ENCODE data around the gene CDK5R2.

Gene CDK5R2

GRCh38 chr2:218988650-218989049, 29.2 kb downstream of the CDK5R2 start:
- peaks cover 98% of the 10 kb centered on the region for H3K27me3 Mint-ChIP-seq (ENCODE audit: low read depth, poor library complexity)
- H3K4me1 Mint-ChIP-seq: peaks cover 5% of the 10 kb centered on the region
- no peak overlapping the region for H3K4me3 Mint-ChIP-seq
- no peak overlapping the region for H3K27ac Mint-ChIP-seq
- TF ChIP-seq CTCF (IDR thresholded peaks at IDR 0.05): no peak
- DNase-seq: no peak
- H3K36me3 Mint-ChIP-seq (ENCODE audit: low read depth): no peaks in the 10 kb centered on the region
- peaks cover 4% of the 10 kb centered on the region for H3K9me3 Mint-ChIP-seq

GRCh38 chr2:218990052-218990451, 30.6 kb downstream of the CDK5R2 start:
- Mint-ChIP-seq H3K27ac (no peak overlapping the region), H3K4me1 (no peaks in the 10 kb centered on the region), H3K36me3 (ENCODE audit: low read depth) (no peaks in the 10 kb centered on the region), H3K4me3 (no peak overlapping the region), H3K27me3 (ENCODE audit: low read depth, poor library complexity) (peaks cover 99% of the 10 kb centered on the region), H3K9me3 (peaks cover 4% of the 10 kb centered on the region)
- TF ChIP-seq CTCF (IDR thresholded peaks at IDR 0.05): no peak
- no peak for DNase-seq

GRCh38 chr2:218990612-218991011, 31.1 kb downstream of the CDK5R2 start:
- H3K4me3 Mint-ChIP-seq: no peak overlapping the region

GRCh38 chr2:218991674-218992168, 32.3 kb downstream of the CDK5R2 start:
- TF ChIP-seq CTCF (IDR thresholded peaks at IDR 0.05): no peak
- H3K4me3 Mint-ChIP-seq: no peak overlapping the region
- H3K9me3 Mint-ChIP-seq: peaks cover 4% of the 10 kb centered on the region
- H3K27ac Mint-ChIP-seq: no peak overlapping the region
- peaks cover 99% of the 10 kb centered on the region for H3K27me3 Mint-ChIP-seq (ENCODE audit: low read depth, poor library complexity)
- no peaks in the 10 kb centered on the region for H3K4me1 Mint-ChIP-seq
- peak; percentile 45 for DNase-seq
- no peaks in the 10 kb centered on the region for H3K36me3 Mint-ChIP-seq (ENCODE audit: low read depth)

More at GRCh38 chr2:218990612-218991011, 31.1 kb downstream of the CDK5R2 start:
- no peaks in the 10 kb centered on the region for H3K4me1 Mint-ChIP-seq
- peaks cover 99% of the 10 kb centered on the region for H3K27me3 Mint-ChIP-seq (ENCODE audit: low read depth, poor library complexity)
- no peak for DNase-seq
- H3K9me3 Mint-ChIP-seq: peaks cover 4% of the 10 kb centered on the region
- no peak for TF ChIP-seq CTCF (IDR thresholded peaks at IDR 0.05)
- H3K36me3 Mint-ChIP-seq (ENCODE audit: low read depth): no peaks in the 10 kb centered on the region
- no peak overlapping the region for H3K27ac Mint-ChIP-seq

GRCh38 chr2:218992196-218992595, 32.7 kb downstream of the CDK5R2 start:
- Mint-ChIP-seq H3K4me3 (no peak overlapping the region), H3K36me3 (ENCODE audit: low read depth) (no peaks in the 10 kb centered on the region), H3K27me3 (ENCODE audit: low read depth, poor library complexity) (peaks cover 98% of the 10 kb centered on the region), H3K9me3 (peaks cover 4% of the 10 kb centered on the region), H3K4me1 (no peaks in the 10 kb centered on the region), H3K27ac (no peak overlapping the region)
- no peak for TF ChIP-seq CTCF (IDR thresholded peaks at IDR 0.05)
- no peak for DNase-seq

- peak; percentile 45 for DNase-seq
- no peak for TF ChIP-seq CTCF (IDR thresholded peaks at IDR 0.05)
- Mint-ChIP-seq H3K4me1 (no peaks in the 10 kb centered on the region), H3K36me3 (ENCODE audit: low read depth) (no peaks in the 10 kb centered on the region), H3K9me3 (peaks cover 4% of the 10 kb centered on the region), H3K27ac (no peak overlapping the region), H3K4me3 (no peak overlapping the region), H3K27me3 (ENCODE audit: low read depth, poor library complexity) (peaks cover 98% of the 10 kb centered on the region)
Measured at GRCh38 chr2:218992703-218993344, 33.4 kb downstream of the CDK5R2 start.

All from nephron progenitor cell (in vitro differentiated cells).